H9 (cell line): ENCODE measurements around the gene BST2. TPM values are rescaled to one million over a fixed set of nuclear protein-coding genes. Genes with fewer than 3 reads are reported as not detected.

Source experiments
- DNase-seq: peaks from one replicate; pipeline ENCODE4 v3.0.0-alpha.2; 2017
- H2AFZ ChIP-seq: one replicate; pipeline ENCODE4 v1.6.1; 2013; ENCODE audit warnings: mild to moderate bottlenecking, low read length, control low read depth, moderate library complexity
- H2AK5ac ChIP-seq: 2 replicates; pipeline ENCODE4 v1.6.1; 2013; ENCODE audit warnings: low read length, control low read depth, mixed read lengths; ENCODE audit not compliant: insufficient read length
- H2BK120ac ChIP-seq: one replicate; pipeline ENCODE4 v1.6.1; 2013; ENCODE audit warnings: low read depth, mild to moderate bottlenecking, low read length, control low read depth, inconsistent platforms; ENCODE audit not compliant: poor library complexity, severe bottlenecking
- H2BK12ac ChIP-seq: 2 replicates; pipeline ENCODE4 v1.6.1; 2013; ENCODE audit warnings: low read length, control low read depth, mixed read lengths, low read depth; ENCODE audit not compliant: insufficient read length
- H2BK15ac ChIP-seq: 2 replicates; pipeline ENCODE4 v1.6.1; 2013; ENCODE audit warnings: low read depth, low read length, control low read depth
- H2BK20ac ChIP-seq: one replicate; pipeline ENCODE4 v1.6.1; 2013; ENCODE audit warnings: low read depth, mild to moderate bottlenecking, low read length, control low read depth, inconsistent platforms; ENCODE audit not compliant: poor library complexity, severe bottlenecking
- H2BK5ac ChIP-seq: 2 replicates; pipeline ENCODE4 v1.6.1; 2013; ENCODE audit warnings: low read length, control low read depth, mixed read lengths; ENCODE audit not compliant: insufficient read length
- H3K14ac ChIP-seq: 2 replicates; pipeline ENCODE4 v1.6.1; 2013; ENCODE audit warnings: low read length, control low read depth; ENCODE audit not compliant: insufficient read depth
- H3K18ac ChIP-seq: 2 replicates; pipeline ENCODE4 v1.6.1; 2013; ENCODE audit warnings: low read depth, mild to moderate bottlenecking, mixed read lengths, low read length, control low read depth; ENCODE audit not compliant: insufficient read length
- H3K23ac ChIP-seq: 2 replicates; pipeline ENCODE4 v1.6.1; 2013; ENCODE audit warnings: low read length, control low read depth, mixed read lengths, low read depth; ENCODE audit not compliant: insufficient read length
- H3K23me2 ChIP-seq: 2 replicates; pipeline ENCODE4 v1.6.1; 2013; ENCODE audit warnings: low read depth, mild to moderate bottlenecking, mixed read lengths, low read length, control low read depth; ENCODE audit not compliant: insufficient read length, poor library complexity, severe bottlenecking
- H3K27ac ChIP-seq: 2 replicates; pipeline ENCODE4 v1.5.1; 2013; ENCODE audit warnings: low read length, control low read depth, mixed read lengths, low read depth; ENCODE audit not compliant: insufficient read length
- H3K27me3 ChIP-seq: 2 replicates; pipeline ENCODE4 v1.6.1; 2013; ENCODE audit warnings: low read length, control low read depth, inconsistent platforms; ENCODE audit not compliant: insufficient read depth
- H3K4ac ChIP-seq: 2 replicates; pipeline ENCODE4 v1.6.1; 2013; ENCODE audit warnings: low read depth, mild to moderate bottlenecking, control low read depth, inconsistent platforms, low read length, moderate library complexity
- H3K4me1 ChIP-seq: 2 replicates; pipeline ENCODE4 v1.6.1; 2013; ENCODE audit warnings: low read length, control low read depth, inconsistent platforms; ENCODE audit not compliant: insufficient read depth
- H3K4me2 ChIP-seq: 2 replicates; pipeline ENCODE4 v1.6.1; 2013; ENCODE audit warnings: low read length, control low read depth, mixed read lengths; ENCODE audit not compliant: insufficient read length, insufficient read depth
- H3K56ac ChIP-seq: 2 replicates; pipeline ENCODE4 v1.6.1; 2013; ENCODE audit warnings: low read depth, mild to moderate bottlenecking, mixed read lengths, low read length, control low read depth; ENCODE audit not compliant: insufficient read length
- H3K79me1 ChIP-seq: 2 replicates; pipeline ENCODE4 v1.6.1; 2013; ENCODE audit warnings: low read depth, mild to moderate bottlenecking, moderate library complexity, low read length, control low read depth, inconsistent platforms; ENCODE audit not compliant: insufficient read depth, poor library complexity, severe bottlenecking
- H3K79me2 ChIP-seq: 2 replicates; pipeline ENCODE4 v1.6.1; 2013; ENCODE audit warnings: low read length, control low read depth, inconsistent platforms; ENCODE audit not compliant: insufficient read depth
- H3K9ac ChIP-seq: 2 replicates; pipeline ENCODE4 v1.6.1; 2013; ENCODE audit warnings: low read length, control low read depth, mixed read lengths; ENCODE audit not compliant: insufficient read length; ENCODE audit errors: extremely low read depth
- H3K9me3 ChIP-seq: one replicate; pipeline ENCODE4 v1.6.1; 2013; ENCODE audit warnings: low read depth, low read length, inconsistent platforms; ENCODE audit not compliant: control insufficient read depth
- H3T11ph ChIP-seq: one replicate; pipeline ENCODE4 v1.6.1; 2013; ENCODE audit warnings: mild to moderate bottlenecking, low read length, control low read depth, inconsistent platforms
- H4K20me1 ChIP-seq: one replicate; pipeline ENCODE4 v1.6.1; 2013; ENCODE audit not compliant: control insufficient read depth, insufficient read length, insufficient read depth
- H4K5ac ChIP-seq: 2 replicates; pipeline ENCODE4 v1.6.1; 2013; ENCODE audit warnings: low read depth, mild to moderate bottlenecking, mixed read lengths, low read length, control low read depth; ENCODE audit not compliant: insufficient read length
- H4K8ac ChIP-seq: replicated peaks from 2 replicates; pipeline ENCODE4 v1.6.1; 2013; ENCODE audit warnings: low read length, control low read depth, mixed read lengths, low read depth; ENCODE audit not compliant: insufficient read length
- H4K91ac ChIP-seq: 2 replicates; pipeline ENCODE4 v1.6.1; 2013; ENCODE audit warnings: low read depth, mild to moderate bottlenecking, moderate library complexity, mixed read lengths, low read length, control low read depth; ENCODE audit not compliant: insufficient read length
- H3K27ac Mint-ChIP-seq, 3 experiments: 2 replicates in 2 of 3; 3 replicates in 1 of 3; pipeline ENCODE4 v1.8.0; 2020 to 2021; ENCODE audit warnings: mixed read lengths in 3 of 3, mild to moderate bottlenecking in 1 of 3, moderate library complexity in 1 of 3
- H3K27me3 Mint-ChIP-seq: 2 replicates; pipeline ENCODE4 v1.8.0; 2021; ENCODE audit warnings: low read depth, mild to moderate bottlenecking, moderate library complexity, mixed read lengths
- H3K36me3 Mint-ChIP-seq, 3 experiments: 2 replicates in 2 of 3; 3 replicates in 1 of 3; pipeline ENCODE4 v1.8.0; 2020 to 2021; ENCODE audit warnings: low read depth in 3 of 3, mixed read lengths in 3 of 3; ENCODE audit not compliant: insufficient read depth in 1 of 3
- H3K4me1 Mint-ChIP-seq, 2 experiments: 2 replicates each; pipeline ENCODE4 v1.8.0; 2020; ENCODE audit warnings: mixed read lengths in 2 of 2
- H3K4me3 Mint-ChIP-seq, 2 experiments: 2 replicates in 1 of 2; 3 replicates in 1 of 2; pipeline ENCODE4 v1.8.0; 2020 to 2021; ENCODE audit warnings: mild to moderate bottlenecking in 2 of 2, mixed read lengths in 2 of 2, moderate library complexity in 1 of 2
- H3K9me3 Mint-ChIP-seq, 2 experiments: 2 replicates in 1 of 2; 3 replicates in 1 of 2; pipeline ENCODE4 v1.8.0; 2020; ENCODE audit warnings: mild to moderate bottlenecking in 2 of 2, mixed read lengths in 2 of 2, moderate library complexity in 1 of 2
- CTCF ChIP-seq: fragments of 200-600 bp; sonication (generic); conservative IDR thresholded peaks from 3 replicates; pipeline ENCODE4 v1.8.0; 2021; ENCODE audit warnings: antibody characterized with exemption, mild to moderate bottlenecking
- WGBS: extraction: QIAGEN DNeasy Blood & Tissue Kit; methylation state at CpG from one replicate; pipeline ENCODE4 v1.1.7; 2013; ENCODE audit warnings: missing lambda C conversion rate, low lambda C conversion rate, mixed read lengths; ENCODE audit not compliant: insufficient read length; ENCODE audit errors: extremely low coverage; 5-methylcytosine and 5-hydroxymethylcytosine counted together
- total RNA-seq: library from RNA; stranded (reverse); gene quantifications from 2 replicates; pipeline ENCODE4 v1.2.1, GENCODE V29; 2021

BST2 gene
- total RNA-seq, 1 experiment from 2014 or later, result 63.3 TPM

- Histone ChIP-seq H3K14ac (no peak overlapping the region), H3K23ac (no peak overlapping the region), H3K4me2 (peak overlapping the region; percentile 88), H3K27ac (no peak overlapping the region), H3K56ac (no peak overlapping the region), H3K9me3 (no peaks in the 10 kb centered on the region), H3K4me1 (no peaks in the 10 kb centered on the region), H4K20me1 (no peaks in the 10 kb centered on the region), H2BK20ac (no peak overlapping the region), H3K18ac (no peak overlapping the region), H2BK12ac (no peak overlapping the region), H3K9ac (no peak overlapping the region), H3K79me2 (no peaks in the 10 kb centered on the region), H2BK120ac (no peak overlapping the region), H2BK5ac (no peak overlapping the region), H2BK15ac (no peak overlapping the region), H3K27me3 (no peaks in the 10 kb centered on the region), H3K23me2 (peaks cover 14% of the 10 kb centered on the region), H3K79me1 (no peaks in the 10 kb centered on the region), H3T11ph (no peak overlapping the region), H2AFZ (no peak overlapping the region), H3K4ac (no peak overlapping the region), H4K91ac (no peak overlapping the region), H2AK5ac (no peak overlapping the region), H4K5ac (no peak overlapping the region), H4K8ac (no peak overlapping the region)
- Mint-ChIP-seq H3K4me1 (peaks cover 12 to 14% of the 10 kb centered on the region in 2 experiments), H3K27me3 (peaks cover 22% of the 10 kb centered on the region), H3K36me3 (peaks cover 0 to 2% (median 0%) of the 10 kb centered on the region in 3 experiments; a peak in 2 of 7 replicates), H3K4me3 (peak overlapping the region; percentile 82 to 90), H3K27ac (peak overlapping the region in 1 of 3 experiments; percentile 47; a peak in 1 of 7 replicates), H3K9me3 (peaks cover 9 to 10% of the 10 kb centered on the region in 2 experiments)
- TF ChIP-seq CTCF, result peak; percentile 17; the same call in 2 of the 3 replicates
- peak; percentile 38 for DNase-seq
- WGBS, result no CpG with 5 or more reads among the region's 26 CpGs
Measured at GRCh38 chr19:17391371-17392151, 13.9 kb downstream of the BST2 start.
